DMS153 (cell line): ENCODE data around the gene MTG1.
"Not testable (repeated sequence)": the region's sequence is repeated elsewhere in the genome, so short reads cannot be mapped to it uniquely, and the experiment has no call there.

Experiments used
- DNase-seq: peaks from one replicate; lab custom pipeline; 2025; lab: John Stamatoyannopoulos, UW

The MTG1 gene

DNA sequence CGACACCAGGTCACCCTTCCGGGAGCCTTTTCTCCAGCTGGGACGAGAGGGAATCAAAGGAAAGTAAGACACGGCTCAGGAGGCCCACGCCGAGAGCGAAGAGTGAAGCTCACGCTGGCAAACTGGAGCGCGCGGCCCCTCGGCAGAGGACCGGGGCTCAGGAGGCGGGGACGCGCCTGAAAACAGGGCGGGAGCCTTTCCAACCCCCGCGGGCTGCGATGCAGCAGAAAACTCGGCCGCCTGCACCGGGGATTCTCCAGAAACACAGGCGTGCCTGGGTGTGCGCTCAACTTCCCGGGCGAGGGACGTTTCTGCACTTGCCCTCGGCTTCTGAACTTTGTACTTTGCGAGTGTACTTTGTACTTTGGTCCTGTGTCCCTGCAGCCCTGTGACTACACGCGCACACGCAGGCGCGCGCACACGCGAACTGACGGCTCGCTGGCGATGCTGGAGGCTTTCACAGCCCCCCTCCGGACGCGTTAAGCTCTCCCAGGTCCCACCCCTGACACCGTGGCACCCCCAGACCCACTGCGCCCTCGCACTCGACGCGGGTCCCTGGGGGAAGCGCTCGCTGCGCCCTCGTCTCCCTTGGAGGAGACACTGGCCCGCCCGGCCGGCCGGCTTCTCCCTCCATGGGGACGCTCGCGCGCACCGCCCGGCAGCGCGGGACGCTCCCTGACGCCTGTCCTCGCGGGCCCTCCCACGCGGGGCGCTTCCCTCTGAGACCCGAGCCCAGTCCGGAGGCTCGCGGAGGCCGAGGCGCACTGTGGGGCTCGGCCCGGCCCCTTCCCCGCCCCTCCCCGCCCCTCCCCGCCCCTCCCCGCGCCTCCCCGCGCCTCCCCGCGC is 15.5 kb upstream of the MTG1 start:
- DNase-seq, result no peak

- no peak for DNase-seq
These were observed 14.7 kb upstream of the MTG1 start, which contains the start of gene PAOX for GRCh38 chr10:133379152-133379800. Gene PAOX, plus strand, starts transcription at chr10:133379262. Its CDS starts 55 bp downstream, at chr10:133379317.

- DNase-seq, result no peak
These were observed 13.9 kb upstream of the MTG1 start for GRCh38 chr10:133379801-133380666.

DNA sequence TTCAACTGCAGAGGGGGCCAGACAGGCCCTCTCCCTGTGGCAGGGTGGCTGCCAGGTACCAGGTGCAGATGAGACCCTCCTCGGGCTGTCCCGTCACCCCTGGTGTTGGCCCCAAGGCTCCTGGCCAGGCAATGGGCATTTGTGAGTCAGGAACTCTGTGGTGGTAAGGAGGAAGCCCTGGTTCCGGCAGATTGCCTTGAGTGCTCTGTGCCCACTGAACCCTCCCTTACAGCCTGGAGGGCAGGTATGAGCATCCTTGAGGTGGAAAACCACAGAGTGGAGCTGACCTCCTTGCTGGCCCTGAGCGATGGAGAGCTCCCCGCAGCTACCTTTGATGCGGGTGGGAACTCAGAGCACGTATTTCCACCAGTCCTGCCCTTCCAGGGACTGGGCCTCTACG is 12.9 kb upstream of the MTG1 start:
- DNase-seq, result no peak

DNA sequence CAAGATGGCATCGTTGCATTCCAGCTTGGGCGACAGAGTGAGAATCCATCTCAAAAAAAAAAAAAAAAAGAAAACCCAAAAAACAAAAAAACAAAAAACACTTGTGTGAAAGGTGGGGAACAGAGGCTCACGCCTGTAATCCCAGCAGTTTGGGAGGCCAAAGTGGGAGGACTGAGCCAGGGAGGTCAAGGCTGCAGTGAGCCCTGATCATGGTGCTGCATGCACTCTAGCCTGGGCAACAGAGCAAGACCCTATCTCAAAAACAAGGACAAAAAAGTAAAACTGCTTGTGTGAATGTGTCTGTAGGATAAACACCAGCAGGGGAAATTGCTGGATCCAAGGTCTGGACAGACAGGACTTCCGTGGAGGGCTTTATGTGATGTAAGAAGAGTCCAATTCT is 10.4 kb upstream of the MTG1 start:
- no peak for DNase-seq

- no peak for DNase-seq
These were observed 9.9 kb upstream of the MTG1 start for GRCh38 chr10:133384071-133384470.

GRCh38 chr10:133385214-133385613 is 8.7 kb upstream of the MTG1 start:
- DNase-seq, result no peak

GRCh38 chr10:133386951-133387350 is 7.0 kb upstream of the MTG1 start:
- DNase-seq, result not testable (repeated sequence)

DNA sequence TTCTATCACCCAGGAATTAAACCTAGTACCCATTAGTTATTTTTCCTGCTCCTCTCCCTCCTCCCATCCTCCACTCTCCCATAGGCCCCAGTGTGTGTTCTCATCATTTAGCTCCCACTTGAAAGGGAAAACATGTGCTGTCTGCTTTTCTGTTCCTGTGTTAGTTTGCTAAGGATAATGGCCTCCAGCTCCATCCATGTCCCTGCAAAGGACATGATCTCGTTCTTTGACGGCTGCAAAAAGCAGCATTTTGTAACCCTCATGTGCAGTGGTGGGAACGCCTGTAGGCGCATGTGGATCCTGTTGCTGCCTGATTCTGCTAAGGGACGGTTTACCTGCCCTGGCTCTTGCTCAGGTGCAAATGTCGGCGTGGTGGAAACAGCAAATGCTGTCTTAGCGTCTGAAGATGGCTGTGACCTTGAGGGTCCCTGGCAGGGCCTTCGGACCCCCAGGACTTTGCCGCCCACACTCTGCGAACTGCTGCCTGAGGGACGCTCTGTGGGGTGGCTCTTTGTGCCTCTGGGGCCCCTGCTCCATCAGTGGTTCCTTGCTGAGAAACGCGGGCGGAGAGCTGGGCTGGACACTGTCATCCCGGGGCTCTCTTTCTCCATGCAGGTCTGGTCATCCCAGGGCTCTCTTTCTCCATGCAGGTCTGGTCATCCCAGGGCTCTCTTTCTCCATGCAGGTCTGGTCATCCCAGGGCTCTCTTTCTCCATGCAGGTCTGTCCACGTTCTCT is 5.6 kb upstream of the MTG1 start:
- no peak for DNase-seq

DNA sequence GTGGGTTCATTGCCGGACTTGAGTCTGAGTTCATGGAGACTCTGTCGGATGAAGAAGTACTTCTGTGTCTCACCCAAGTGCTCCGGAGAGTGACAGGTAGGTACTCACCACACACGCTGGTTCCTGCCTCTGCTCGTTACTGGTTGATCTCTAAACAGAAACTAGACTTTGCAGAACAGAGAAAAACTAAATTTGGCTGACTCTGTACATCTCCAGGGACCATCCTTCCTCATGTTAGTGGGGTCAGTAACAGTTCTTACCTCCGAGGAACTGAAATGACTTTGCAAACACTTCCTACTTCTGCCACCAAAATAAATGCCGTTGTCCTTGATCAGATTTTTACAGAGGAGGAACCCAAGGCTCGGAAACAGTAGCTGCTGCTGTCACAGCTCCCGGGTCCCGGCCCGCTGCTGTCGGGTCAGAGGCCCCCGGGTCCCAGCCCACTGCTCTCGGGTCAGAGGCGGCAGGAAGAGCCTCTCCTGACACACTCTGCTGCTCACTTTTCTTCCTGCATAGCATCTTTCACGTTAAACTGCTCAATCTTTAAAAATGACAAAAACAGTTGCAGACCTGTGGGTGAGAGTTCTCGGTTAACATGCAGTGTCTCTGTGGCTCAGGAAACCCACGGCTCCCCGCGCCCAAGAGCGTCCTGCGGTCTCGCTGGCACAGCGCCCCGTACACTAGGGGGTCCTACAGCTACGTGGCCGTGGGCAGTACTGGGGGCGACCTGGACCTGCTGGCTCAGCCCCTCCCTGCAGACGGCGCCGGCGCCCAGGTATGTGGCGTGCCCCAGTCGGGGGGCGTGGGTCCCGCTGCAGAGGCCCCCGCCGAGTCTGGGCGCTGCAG is 4.8 kb upstream of the MTG1 start:
- DNase-seq, result no peak

GRCh38 chr10:133390597-133391248 is 3.2 kb upstream of the MTG1 start:
- DNase-seq, result no peak

DNA sequence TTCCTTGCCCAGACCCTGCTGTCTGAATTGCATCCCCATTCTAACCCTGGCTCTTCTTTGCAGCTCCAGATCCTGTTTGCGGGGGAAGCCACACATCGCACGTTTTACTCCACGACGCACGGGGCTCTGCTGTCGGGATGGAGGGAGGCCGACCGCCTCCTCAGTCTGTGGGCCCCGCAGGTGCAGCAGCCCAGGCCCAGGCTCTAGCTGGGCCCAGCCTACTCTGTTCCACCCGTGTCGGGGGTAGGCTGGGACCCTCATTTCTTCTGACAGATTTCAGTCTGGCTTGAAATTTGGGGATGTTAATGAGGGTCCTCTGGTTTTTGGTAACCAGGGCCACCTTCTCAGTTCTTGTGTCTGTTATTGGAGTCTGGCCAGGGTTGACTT is 2.7 kb upstream of the MTG1 start:
- no peak for DNase-seq

GRCh38 chr10:133391761-133392518 is 2.0 kb upstream of the MTG1 start:
- no peak for DNase-seq

- no peak for DNase-seq
These were observed 425 bp upstream of the MTG1 start for GRCh38 chr10:133393401-133394063.

DNA sequence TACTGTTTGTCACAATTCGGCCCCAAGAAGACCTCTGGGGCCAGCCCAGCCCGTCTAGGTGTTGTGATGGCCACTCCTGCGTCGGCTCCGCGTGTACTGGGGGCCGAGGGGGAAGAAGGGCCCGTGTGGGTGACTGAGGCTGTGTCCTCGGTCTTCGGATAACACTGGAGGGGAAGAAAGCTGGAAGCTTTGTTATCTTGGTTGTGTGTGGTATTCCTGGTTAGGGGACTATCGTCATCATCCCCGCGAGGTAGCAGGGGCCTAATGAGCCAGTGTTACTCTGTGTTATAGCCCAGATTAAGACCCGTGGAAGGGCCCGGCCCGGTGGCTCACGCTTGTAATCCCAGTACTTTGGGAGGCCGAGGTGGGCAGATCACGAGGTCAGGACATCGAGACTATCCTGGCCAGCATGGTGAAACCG is 854 bp downstream of the MTG1 start:
- no peak for DNase-seq

GRCh38 chr10:133396035-133396624 is 2.2 kb downstream of the MTG1 start:
- DNase-seq, result no peak

- DNase-seq, result no peak
These were observed 4.0 kb downstream of the MTG1 start for GRCh38 chr10:133397938-133398337.

DNA sequence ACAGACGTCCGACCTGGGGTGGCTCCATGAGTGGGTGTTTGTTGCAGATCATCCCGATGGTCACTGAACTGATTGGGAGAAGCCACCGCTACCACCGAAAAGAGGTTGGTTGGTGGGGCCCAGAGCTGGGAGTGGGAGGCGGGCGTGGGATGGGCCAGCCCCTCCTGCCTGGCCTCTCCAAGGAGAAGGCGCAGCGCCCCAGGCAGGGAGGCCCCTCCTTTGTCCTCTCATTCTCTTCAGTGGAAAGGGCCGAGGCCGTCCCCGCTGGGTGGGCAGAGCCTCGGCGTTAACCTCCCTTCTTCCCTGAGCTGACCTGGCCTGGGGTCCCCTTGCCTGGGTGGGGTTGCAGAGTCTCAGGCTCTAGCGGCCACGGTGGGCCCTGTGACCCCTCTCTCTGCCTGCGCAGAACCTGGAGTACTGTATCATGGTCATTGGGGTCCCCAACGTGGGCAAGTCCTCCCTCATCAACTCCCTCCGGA is 5.2 kb downstream of the MTG1 start:
- DNase-seq, result no peak
